HG02759 (cell line): Measurements from ENCODE around the gene POP5.
"Not testable (repeated sequence)": the region's sequence is repeated elsewhere in the genome, so short reads cannot be mapped to it uniquely, and the experiment has no call there.

Experiments
- ATAC-seq: cut with Tn5 transposase; IDR thresholded peaks from one replicate; pipeline ENCODE4 v1.9.1; 2021; ENCODE audit warnings: mild to moderate bottlenecking, moderate library complexity; ENCODE audit not compliant: unreplicated experiment

Gene POP5, protein sequence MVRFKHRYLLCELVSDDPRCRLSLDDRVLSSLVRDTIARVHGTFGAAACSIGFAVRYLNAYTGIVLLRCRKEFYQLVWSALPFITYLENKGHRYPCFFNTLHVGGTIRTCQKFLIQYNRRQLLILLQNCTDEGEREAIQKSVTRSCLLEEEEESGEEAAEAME

GRCh38 chr12:120580787-120581723 is at the start of gene POP5:
TSS of gene POP5 (minus strand) at chr12:120581402. CDS start at chr12:120581362, 40 bp downstream.
- peak; percentile 93 for ATAC-seq

DNA sequence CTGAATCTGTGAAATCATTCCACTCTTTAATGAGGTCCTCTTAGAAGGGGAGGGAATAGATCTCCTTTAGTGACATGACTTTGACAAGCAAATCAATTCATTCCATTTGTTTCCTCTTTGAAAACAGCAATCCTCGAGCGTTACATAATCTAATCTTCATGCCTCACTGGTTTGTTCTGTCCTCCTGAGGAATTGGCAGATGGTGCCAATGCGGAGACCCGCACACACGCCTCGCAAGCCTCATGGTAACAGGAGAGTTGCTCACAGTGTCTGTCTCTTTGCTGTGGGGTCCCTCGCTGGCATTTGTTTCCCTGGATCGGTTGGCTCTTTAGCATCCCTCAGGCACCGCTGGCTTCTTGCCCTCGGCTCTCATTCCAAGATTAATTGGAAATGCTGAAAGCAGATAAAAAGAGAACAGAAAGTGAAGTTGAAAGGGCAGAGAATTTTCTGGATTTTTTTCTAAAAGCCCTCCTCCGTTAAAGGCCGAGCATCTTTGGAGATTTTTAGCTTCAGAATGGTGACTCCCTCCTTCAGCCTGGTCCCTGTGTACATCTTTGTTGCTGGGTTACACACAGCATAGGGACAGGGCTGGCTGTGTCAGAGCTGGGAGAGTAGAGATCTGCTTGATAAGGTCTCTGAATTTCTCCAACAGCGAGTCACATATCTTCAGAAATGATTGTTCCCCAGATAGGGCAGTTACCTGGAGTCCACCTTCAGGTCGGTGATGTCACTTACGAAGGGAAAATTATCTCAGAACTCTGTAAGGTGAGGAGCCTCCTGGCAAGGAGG is 49.1 kb upstream of the POP5 start:
- no peak for ATAC-seq

DNA sequence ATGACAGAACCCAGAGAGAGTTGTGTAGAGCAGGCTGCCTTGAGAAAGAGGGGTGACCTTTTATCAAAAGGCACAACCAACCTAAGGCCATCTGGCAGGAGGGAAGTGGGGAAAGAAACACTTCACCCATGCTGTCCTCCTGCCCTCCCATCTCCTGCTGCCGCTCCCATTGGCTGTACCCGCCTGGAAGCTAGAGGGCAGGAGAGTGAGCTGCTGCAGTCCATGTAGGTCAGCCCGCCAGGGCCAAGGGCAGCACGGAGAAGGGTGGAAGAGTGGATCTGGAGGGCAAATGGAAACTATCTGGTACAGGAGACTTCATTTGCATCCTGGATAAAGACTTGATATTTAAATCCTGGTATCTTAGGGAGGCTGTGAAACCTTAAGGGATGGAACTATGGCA is 47.7 kb upstream of the POP5 start:
- no peak for ATAC-seq

- ATAC-seq = no peak
These were observed 44.6 kb upstream of the POP5 start for GRCh38 chr12:120625557-120626419.

DNA sequence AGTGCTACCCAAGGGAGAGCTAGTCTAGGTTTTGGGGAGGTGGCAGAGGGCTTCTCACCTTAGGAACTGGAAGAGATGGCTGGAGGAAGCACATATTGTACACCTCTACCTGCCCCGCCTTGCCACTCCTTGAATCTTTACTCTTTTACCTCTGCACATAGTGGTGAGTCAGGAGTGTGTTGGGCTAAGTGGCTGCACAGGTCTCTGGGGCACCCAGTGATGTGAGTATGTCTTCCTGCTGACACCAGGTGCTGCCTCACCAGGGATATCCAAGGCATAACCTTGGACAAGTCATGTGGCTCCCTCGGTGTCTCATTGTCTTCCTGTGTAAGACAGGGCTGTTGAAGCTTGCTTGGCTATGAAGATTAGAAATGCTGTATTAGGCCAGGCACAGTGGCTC is 39.4 kb upstream of the POP5 start:
- no peak for ATAC-seq

DNA sequence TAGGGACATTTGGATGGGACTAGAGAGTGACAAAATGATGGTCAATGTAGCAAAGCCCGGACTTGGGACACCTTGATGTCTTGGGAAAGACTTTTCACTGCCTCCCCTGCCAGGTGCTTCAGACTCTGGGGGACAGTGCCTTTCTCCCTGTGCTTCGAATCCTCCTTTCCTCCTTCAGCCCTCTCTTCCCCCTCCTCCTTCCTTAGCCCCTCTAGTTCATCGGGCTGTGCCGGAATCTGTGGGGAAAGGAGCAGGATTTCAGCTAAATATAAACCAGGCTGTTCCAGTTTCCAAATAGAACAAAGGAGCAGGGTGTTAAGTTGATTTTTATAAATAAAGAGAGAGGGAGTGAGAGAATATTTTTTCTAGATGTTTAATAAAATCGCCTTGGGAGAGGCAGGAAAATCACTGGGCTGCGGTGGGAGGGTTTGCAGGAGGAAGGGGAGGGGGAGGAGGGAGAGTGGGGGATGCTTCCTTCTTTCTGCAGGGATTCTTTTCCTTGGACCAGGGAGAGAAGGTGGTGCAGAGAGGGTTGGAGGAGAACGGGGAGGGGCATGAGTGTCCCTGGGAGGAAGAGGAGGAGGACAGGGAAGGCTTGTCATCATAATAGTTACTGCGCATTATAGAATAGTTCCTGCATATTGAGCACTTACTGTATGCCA is 37.9 kb upstream of the POP5 start:
- no peak for ATAC-seq

- not testable (repeated sequence) for ATAC-seq
These were observed 36.6 kb upstream of the POP5 start for GRCh38 chr12:120617767-120618166.

- ATAC-seq = not testable (repeated sequence)
These were observed 36.0 kb upstream of the POP5 start for GRCh38 chr12:120617193-120617592.

DNA sequence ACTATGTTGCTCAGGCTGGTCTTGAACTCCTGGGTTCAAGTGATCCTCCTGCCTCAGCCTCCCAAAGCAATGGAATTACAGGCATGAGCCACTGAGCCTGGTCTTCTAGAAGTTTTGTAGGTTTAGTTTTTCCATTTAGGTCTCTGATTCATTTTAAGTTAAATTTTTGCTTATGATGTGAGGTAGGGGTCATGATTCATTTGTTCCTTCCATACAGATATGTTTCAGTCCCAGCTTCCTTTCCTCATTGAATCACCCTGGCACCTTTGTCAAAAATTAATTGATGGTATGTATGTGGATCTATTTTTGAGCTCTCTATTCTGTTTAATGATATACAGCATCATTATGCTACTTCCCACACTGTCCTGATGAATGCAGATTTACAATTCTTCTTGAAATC is 33.6 kb upstream of the POP5 start:
- no peak for ATAC-seq

DNA sequence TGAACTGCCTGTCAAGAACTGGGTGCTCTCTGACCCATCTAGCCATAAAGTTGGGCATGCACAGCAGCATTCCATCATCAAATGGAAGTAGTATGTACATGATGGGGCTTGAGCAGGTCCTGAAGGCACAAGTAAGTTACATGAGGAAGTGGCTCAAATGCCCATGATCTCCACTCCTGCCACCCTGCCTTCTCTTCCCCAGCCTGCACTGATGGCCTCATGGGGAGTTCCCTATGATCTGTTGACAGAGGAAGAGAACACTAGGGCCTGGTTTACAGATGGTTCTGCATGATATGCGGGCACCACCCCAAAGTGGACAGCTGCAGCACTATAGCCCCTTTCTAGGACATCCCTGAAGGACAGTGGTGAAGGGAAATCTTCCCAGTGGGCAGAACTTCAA is 30.3 kb upstream of the POP5 start:
- not testable (repeated sequence) for ATAC-seq

- ATAC-seq = no peak
These were observed 29.4 kb upstream of the POP5 start for GRCh38 chr12:120610560-120610959.

GRCh38 chr12:120602416-120602815 is 21.2 kb upstream of the POP5 start:
- not testable (repeated sequence) for ATAC-seq

DNA sequence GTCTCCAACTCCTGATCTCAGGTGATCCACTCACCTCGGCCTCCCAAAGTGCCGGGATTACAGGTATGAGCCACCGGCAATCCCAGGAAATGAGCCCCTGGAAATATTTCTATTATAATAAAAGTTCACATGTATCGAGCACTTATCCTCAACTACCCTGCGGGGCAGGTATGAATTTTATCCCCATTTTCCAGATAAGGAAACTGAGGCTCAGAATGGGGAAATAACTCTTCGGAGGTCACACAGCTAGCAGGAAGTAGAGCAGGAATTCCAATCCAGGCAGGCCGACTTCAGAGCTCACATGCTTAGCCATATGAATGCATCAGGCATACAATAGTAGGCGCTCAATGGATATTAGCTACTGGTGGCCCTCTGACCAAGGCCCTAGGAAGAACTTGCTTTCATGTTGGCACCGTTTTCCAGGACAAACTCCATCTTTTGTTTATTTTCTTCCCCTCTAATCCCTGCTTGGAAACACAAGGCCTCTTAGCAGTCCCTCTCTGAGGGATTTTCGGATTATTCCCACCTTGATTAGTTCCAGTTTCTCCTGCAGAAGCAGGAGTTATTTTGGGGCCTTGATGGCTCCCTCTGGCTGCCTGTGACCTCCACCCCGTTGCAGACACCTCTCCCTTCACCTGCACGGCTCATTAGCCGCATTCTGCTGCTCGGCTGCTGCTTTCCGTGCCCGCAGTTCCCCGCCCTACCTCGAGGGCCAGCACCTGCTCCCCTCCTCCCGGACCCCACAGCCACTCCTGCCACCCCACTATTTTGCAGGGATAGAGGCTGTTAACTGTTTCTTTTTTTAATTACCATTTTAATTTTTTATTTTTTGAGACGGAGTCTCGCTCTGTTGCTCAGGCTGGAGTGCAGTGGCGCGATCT is 18.7 kb upstream of the POP5 start:
- ATAC-seq = no peak

DNA sequence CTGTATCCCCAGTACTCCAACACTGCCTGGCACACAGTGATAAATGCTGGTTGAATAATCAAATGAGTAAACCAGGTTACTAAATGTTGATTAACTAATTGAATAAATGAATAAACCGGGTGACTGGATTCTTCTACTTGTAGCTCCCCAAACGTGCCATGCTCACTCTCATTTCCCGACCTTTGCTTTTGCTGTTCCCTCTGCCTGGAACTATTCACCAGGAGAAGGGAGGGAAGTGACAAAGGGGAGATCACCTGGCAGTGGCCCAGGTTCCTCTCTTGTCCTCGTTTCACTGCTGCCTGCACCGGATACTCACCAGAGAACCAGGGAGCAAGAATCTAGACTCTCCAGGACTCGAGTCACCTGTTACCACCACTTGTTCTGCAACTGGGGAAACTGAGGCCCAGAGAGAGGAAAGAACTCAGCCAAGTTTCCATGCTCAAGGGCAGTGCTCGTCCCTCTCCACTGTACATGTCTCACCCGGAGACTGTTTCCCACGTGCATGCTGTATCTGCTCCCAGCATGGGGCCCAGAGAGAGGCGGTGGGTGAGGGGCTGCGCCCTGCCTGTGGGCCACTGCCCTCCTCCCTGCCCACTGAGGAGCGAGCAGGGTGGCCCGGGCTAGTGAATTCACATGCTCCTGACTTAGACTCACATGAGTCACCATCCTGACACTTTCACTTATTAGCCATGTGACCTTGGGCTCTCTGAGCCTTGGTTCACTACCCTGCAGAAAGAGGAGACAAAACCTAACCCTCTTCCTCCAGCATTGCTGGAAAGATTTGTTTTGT is 17.7 kb upstream of the POP5 start:
- no peak for ATAC-seq

GRCh38 chr12:120597861-120598260 is 16.7 kb upstream of the POP5 start:
- no peak for ATAC-seq

- ATAC-seq = no peak
These were observed 15.7 kb upstream of the POP5 start for GRCh38 chr12:120596901-120597300.

DNA sequence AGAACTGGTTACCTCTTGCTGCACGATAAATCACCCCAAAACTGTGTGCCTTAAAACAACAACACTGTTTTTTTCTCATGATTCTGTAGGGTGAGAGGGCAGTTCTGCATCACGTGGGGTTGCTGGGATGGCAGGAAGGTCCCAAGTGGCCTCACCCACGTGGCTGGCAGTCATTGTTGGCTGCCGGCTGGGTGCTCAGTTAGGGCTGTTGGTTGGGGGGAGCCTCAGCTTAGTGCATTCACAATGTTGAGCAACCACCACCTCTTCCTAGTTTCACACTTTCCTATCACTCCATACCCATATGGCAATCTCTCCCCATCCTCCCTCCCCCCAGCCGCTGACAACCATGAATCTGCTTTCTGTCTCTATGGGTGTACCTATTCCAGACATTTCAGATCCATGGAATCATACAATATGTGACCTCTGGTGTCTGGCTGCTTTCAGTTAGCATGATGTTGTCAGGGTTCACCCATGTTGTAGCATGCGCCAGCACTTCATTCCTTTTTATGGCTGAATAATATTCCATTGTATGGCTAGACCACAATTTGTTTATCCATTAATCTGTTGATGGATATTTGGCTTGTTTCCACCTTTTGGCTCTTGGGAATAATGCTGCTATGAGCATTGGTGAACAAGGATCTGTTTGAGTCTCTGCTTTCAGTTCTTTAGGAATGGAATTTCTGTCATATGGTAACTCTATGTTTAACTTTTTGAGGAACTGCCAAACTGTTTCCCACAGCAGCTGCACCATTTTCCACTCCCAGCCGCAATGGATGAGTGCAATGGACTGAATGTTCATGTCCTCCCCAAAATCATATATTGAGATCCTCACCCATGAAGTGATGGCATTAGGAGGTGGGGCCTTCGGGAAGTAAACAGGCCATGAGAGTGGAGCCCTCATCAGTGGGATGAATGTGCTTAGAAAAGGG is 11.2 kb upstream of the POP5 start:
- no peak for ATAC-seq
